GM15510 (cell line): ENCODE data around the gene FZD7.

ENCODE experiments used
- POLR2A ChIP-seq: IDR thresholded peaks from 3 replicates; pipeline ENCODE4 v1.6.1; 2011; ENCODE audit warnings: borderline replicate concordance; ENCODE audit not compliant: insufficient read length; ENCODE audit errors: extremely low read depth

FZD7 gene

GRCh38 chr2:202005272-202005887 lies 28.3 kb upstream of the FZD7 start:
- no peak for TF ChIP-seq POLR2A

GRCh38 chr2:202006301-202006700 lies 27.4 kb upstream of the FZD7 start:
- no peak for TF ChIP-seq POLR2A

GRCh38 chr2:202007015-202007982 lies 26.4 kb upstream of the FZD7 start:
- TF ChIP-seq POLR2A, result no peak

- no peak for TF ChIP-seq POLR2A
Measured at GRCh38 chr2:202007983-202008354, 25.7 kb upstream of the FZD7 start.

GRCh38 chr2:202009019-202009481 lies 24.6 kb upstream of the FZD7 start:
- TF ChIP-seq POLR2A, result no peak

- no peak for TF ChIP-seq POLR2A
Measured at GRCh38 chr2:202009581-202009980, 24.1 kb upstream of the FZD7 start.

GRCh38 chr2:202014318-202014717 lies 19.3 kb upstream of the FZD7 start:
- no peak for TF ChIP-seq POLR2A

- TF ChIP-seq POLR2A, result no peak
Measured at GRCh38 chr2:202014759-202015211, 18.9 kb upstream of the FZD7 start.

- no peak for TF ChIP-seq POLR2A
Measured at GRCh38 chr2:202015471-202015870, 18.2 kb upstream of the FZD7 start.

GRCh38 chr2:202016579-202017227 lies 17.0 kb upstream of the FZD7 start:
- no peak for TF ChIP-seq POLR2A

GRCh38 chr2:202017940-202018339 lies 15.7 kb upstream of the FZD7 start:
- TF ChIP-seq POLR2A, result no peak

- TF ChIP-seq POLR2A, result no peak
Measured at GRCh38 chr2:202018950-202019349, 14.7 kb upstream of the FZD7 start.

- no peak for TF ChIP-seq POLR2A
Measured at GRCh38 chr2:202019689-202020450, 13.8 kb upstream of the FZD7 start.

GRCh38 chr2:202022755-202023154 lies 10.9 kb upstream of the FZD7 start:
- TF ChIP-seq POLR2A, result no peak

- TF ChIP-seq POLR2A, result no peak
Measured at GRCh38 chr2:202023198-202023903, 10.3 kb upstream of the FZD7 start.

GRCh38 chr2:202023904-202024266 lies 9.8 kb upstream of the FZD7 start:
- TF ChIP-seq POLR2A, result no peak
